Testis (tissue), 3 donors: Measurements from ENCODE around the gene CLUH. TPM values are rescaled to one million over a fixed set of nuclear protein-coding genes. Genes with fewer than 3 reads are reported as not detected.
A peak's percentile ranks its signal among the peaks of the same experiment; 100 is the strongest.

Source experiments
- DNase-seq: peaks from one replicate; pipeline ENCODE4 v3.0.0-alpha.2; 2019
- H3K27ac ChIP-seq, 2 donors: fragments of 200-600 bp; sonication (generic); one replicate each; pipeline ENCODE4 v1.5.1; 2019
- H3K27me3 ChIP-seq: fragments of 200-600 bp; sonication (generic); one replicate; pipeline ENCODE4 v1.5.1; 2019
- H3K36me3 ChIP-seq: fragments of 200-600 bp; sonication (generic); one replicate; pipeline ENCODE4 v1.5.1; 2017; ENCODE audit warnings: low read depth; ENCODE audit errors: missing control alignments
- H3K4me1 ChIP-seq: fragments of 200-600 bp; sonication (generic); one replicate; pipeline ENCODE4 v1.5.1; 2019
- H3K4me3 ChIP-seq, 2 donors: fragments of 200-600 bp; sonication (generic); one replicate each; pipeline ENCODE4 v1.5.1; 2017 to 2019
- H3K9me3 ChIP-seq: fragments of 200-600 bp; sonication (generic); one replicate; pipeline ENCODE4 v1.5.1; 2017
- POLR2A ChIP-seq: fragments of 450-650 bp; IDR thresholded peaks from one replicate; pipeline ENCODE4 v1.6.1; 2017; ENCODE audit warnings: antibody characterized with exemption, mild to moderate bottlenecking, moderate library complexity
- WGBS, 2 donors: methylation state at CpG; one replicate each; pipeline ENCODE4 v1.1.5; 2018; 5-methylcytosine and 5-hydroxymethylcytosine counted together
- intact Hi-C: fragments of 100-400 bp; cut with DNase I; formaldehyde crosslinking; loops from one replicate; pipeline ENCODE4 v1.15.1; 2023; ENCODE audit warnings: low total_unique reads
- polyA plus RNA-seq: library from polyadenylated mRNA; stranded (reverse); fragments of 350-450 nt; fragmentation: Illumina TruSeq; extraction: RNeasy Lipid Tissue Mini Kit (QIAGEN cat#74804); gene quantifications from one replicate; pipeline ENCODE4 v1.2.3, GENCODE V29; 2014; ENCODE audit warnings: low read depth, low replicate concordance; ENCODE audit not compliant: insufficient read depth
- total RNA-seq, 2 donors: library from RNA; depleted of rRNA; stranded (reverse); fragments of >200 nt; gene quantifications; one replicate each; pipeline ENCODE4 v1.2.3, GENCODE V29; 2016
- TF ChIP-seq, protein P1 (sequence below), 3 experiments: fragments of 450-650 bp in 2 of 3; fragments of 200-600 bp in 1 of 3; sonication (generic) in 1 of 3; IDR thresholded peaks; one replicate each; pipeline ENCODE4 v1.5.1; 2016 to 2019; ENCODE audit warnings: antibody characterized with exemption in 3 of 3, mild to moderate bottlenecking in 2 of 3, moderate library complexity in 1 of 3

Gene CLUH
- total and polyA plus RNA-seq, 3 donors from 2014 or later = 60.1 to 183 (median 173) TPM

GRCh38 chr17:2713881-2714280, 2.3 kb upstream of the CLUH start:
- Histone ChIP-seq H3K9me3 (no peaks in the 10 kb centered on the region), H3K27ac (no peak overlapping the region), H3K4me3 (no peak overlapping the region), H3K27me3 (no peaks in the 10 kb centered on the region), H3K36me3 (no peaks in the 10 kb centered on the region), H3K4me1 (peaks cover 26% of the 10 kb centered on the region)
- WGBS, 2 donors = 87 to 92% methylated on average over 9 of the region's 9 CpGs
- intact Hi-C loops = no loop called here
- TF ChIP-seq, protein P1, sequence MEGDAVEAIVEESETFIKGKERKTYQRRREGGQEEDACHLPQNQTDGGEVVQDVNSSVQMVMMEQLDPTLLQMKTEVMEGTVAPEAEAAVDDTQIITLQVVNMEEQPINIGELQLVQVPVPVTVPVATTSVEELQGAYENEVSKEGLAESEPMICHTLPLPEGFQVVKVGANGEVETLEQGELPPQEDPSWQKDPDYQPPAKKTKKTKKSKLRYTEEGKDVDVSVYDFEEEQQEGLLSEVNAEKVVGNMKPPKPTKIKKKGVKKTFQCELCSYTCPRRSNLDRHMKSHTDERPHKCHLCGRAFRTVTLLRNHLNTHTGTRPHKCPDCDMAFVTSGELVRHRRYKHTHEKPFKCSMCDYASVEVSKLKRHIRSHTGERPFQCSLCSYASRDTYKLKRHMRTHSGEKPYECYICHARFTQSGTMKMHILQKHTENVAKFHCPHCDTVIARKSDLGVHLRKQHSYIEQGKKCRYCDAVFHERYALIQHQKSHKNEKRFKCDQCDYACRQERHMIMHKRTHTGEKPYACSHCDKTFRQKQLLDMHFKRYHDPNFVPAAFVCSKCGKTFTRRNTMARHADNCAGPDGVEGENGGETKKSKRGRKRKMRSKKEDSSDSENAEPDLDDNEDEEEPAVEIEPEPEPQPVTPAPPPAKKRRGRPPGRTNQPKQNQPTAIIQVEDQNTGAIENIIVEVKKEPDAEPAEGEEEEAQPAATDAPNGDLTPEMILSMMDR (IDR thresholded peaks at IDR 0.05) = no peak
- no peak for TF ChIP-seq POLR2A
- no peak for DNase-seq

- Histone ChIP-seq H3K27ac (peak overlapping the region; percentile 29 to 74), H3K9me3 (no peaks in the 10 kb centered on the region), H3K4me3 (peak overlapping the region; percentile 85 to 88), H3K36me3 (no peaks in the 10 kb centered on the region), H3K4me1 (peaks cover 38% of the 10 kb centered on the region), H3K27me3 (no peaks in the 10 kb centered on the region)
- TF ChIP-seq, protein P1 (IDR thresholded peaks at IDR 0.05) = no peak
- no peak for TF ChIP-seq POLR2A
- intact Hi-C loops = no loop called here
- WGBS, 2 donors = 30 to 35% methylated on average over 24 to 36 of the region's 36 CpGs
- no peak for DNase-seq
These were observed 908 bp upstream of the CLUH start for GRCh38 chr17:2712300-2713043.

- peak overlapping the region; percentile 29 to 58 for H3K27ac ChIP-seq
- no peak for DNase-seq
- H3K4me3 ChIP-seq = peak overlapping the region; percentile 85 to 88
- 0 to 1% methylated on average over 19 to 32 of the region's 82 CpGs for WGBS, 2 donors
- no peaks in the 10 kb centered on the region for H3K9me3 ChIP-seq
- no peaks in the 10 kb centered on the region for H3K36me3 ChIP-seq
- peaks cover 45% of the 10 kb centered on the region for H3K4me1 ChIP-seq
- intact Hi-C loops = no loop called here
- no peaks in the 10 kb centered on the region for H3K27me3 ChIP-seq
- TF ChIP-seq POLR2A = no peak
- TF ChIP-seq, protein P1 (IDR thresholded peaks at IDR 0.05) = no peak
These were observed 559 bp downstream of the CLUH start for GRCh38 chr17:2710803-2711607.

- H3K4me1 ChIP-seq = peaks cover 45% of the 10 kb centered on the region
- TF ChIP-seq, protein P1 (IDR thresholded peaks at IDR 0.05) = no peak
- no peak for TF ChIP-seq POLR2A
- intact Hi-C loops = no loop called here
- H3K27me3 ChIP-seq = no peaks in the 10 kb centered on the region
- H3K9me3 ChIP-seq = no peaks in the 10 kb centered on the region
- DNase-seq = no peak
- H3K36me3 ChIP-seq = no peaks in the 10 kb centered on the region
- H3K4me3 ChIP-seq = peak overlapping the region; percentile 85 to 88
- 18 to 29% methylated on average over 7 to 16 of the region's 16 CpGs for WGBS, 2 donors
- H3K27ac ChIP-seq = peak overlapping the region; percentile 29 to 58
These were observed 1.3 kb downstream of the CLUH start for GRCh38 chr17:2710071-2710802.
